Measurements from ENCODE around the gene EIPR1. TPM values are rescaled to one million over a fixed set of nuclear protein-coding genes. Genes with fewer than 3 reads are reported as not detected.

EIPR1 gene
- total RNA-seq, 1 donor from 2014 or later, result 32.0 TPM

DNA sequence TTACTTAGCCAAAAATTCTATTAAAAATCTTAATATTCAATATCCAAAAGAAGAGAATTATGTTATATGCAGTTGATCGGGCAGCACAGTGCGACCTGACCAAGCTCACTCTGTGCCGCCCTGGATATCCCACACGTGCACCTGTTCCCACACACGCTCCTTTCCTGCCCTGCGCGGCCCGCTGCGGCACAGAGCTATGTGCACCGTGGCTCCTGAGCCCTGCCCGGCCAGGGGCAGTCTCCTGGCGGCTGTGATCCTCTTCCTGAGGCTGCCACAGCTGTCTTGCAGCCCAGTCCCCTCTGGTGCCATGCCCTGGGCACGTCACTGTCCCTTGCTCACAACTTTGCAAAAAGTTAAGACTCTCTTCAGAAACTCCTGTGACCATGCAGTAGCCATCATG, 31.2 kb upstream of the EIPR1 start:
- H3K4me1 Mint-ChIP-seq (ENCODE audit: low read depth), result no peaks in the 10 kb centered on the region
- H3K4me3 Mint-ChIP-seq (ENCODE audit: low read depth), result no peak overlapping the region
- no peaks in the 10 kb centered on the region for H3K9me3 Mint-ChIP-seq (ENCODE audit: low read depth)
- H3K36me3 Mint-ChIP-seq (ENCODE audit: insufficient read depth), result peaks cover 13% of the 10 kb centered on the region
- TF ChIP-seq, protein P1, sequence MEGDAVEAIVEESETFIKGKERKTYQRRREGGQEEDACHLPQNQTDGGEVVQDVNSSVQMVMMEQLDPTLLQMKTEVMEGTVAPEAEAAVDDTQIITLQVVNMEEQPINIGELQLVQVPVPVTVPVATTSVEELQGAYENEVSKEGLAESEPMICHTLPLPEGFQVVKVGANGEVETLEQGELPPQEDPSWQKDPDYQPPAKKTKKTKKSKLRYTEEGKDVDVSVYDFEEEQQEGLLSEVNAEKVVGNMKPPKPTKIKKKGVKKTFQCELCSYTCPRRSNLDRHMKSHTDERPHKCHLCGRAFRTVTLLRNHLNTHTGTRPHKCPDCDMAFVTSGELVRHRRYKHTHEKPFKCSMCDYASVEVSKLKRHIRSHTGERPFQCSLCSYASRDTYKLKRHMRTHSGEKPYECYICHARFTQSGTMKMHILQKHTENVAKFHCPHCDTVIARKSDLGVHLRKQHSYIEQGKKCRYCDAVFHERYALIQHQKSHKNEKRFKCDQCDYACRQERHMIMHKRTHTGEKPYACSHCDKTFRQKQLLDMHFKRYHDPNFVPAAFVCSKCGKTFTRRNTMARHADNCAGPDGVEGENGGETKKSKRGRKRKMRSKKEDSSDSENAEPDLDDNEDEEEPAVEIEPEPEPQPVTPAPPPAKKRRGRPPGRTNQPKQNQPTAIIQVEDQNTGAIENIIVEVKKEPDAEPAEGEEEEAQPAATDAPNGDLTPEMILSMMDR (IDR thresholded peaks at IDR 0.05; ENCODE audit: unreplicated experiment), result no peak
- H3K27me3 Mint-ChIP-seq, result no peaks in the 10 kb centered on the region
- no peak for DNase-seq (ENCODE audit: low spot score, unreplicated experiment)
- no peak overlapping the region for H3K27ac Mint-ChIP-seq

DNA sequence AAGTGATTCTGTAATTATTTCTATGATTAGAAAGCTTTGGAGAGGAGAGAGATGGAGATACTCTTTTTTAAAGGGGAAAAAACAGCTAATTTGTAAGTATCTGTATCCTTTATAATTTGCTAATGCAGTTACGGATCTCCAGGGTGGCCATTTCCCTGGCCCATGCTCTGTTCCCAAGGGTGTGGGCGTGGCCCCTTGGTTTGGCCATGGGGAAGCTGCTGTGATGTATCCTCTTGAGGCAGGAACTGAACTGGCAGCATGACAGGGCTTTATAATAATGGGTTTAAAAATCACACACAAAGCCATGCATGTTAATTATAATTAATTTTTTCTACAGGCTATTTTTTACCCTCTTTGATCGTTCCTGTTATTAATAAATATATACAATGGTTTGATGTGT, 28.9 kb upstream of the EIPR1 start:
- no peaks in the 10 kb centered on the region for H3K4me1 Mint-ChIP-seq (ENCODE audit: low read depth)
- no peaks in the 10 kb centered on the region for H3K9me3 Mint-ChIP-seq (ENCODE audit: low read depth)
- no peak for DNase-seq (ENCODE audit: low spot score, unreplicated experiment)
- H3K36me3 Mint-ChIP-seq (ENCODE audit: insufficient read depth), result peaks cover 17% of the 10 kb centered on the region
- no peak overlapping the region for H3K27ac Mint-ChIP-seq
- no peak overlapping the region for H3K4me3 Mint-ChIP-seq (ENCODE audit: low read depth)
- no peaks in the 10 kb centered on the region for H3K27me3 Mint-ChIP-seq
- TF ChIP-seq, protein P1 (IDR thresholded peaks at IDR 0.05; ENCODE audit: unreplicated experiment), result no peak

DNA sequence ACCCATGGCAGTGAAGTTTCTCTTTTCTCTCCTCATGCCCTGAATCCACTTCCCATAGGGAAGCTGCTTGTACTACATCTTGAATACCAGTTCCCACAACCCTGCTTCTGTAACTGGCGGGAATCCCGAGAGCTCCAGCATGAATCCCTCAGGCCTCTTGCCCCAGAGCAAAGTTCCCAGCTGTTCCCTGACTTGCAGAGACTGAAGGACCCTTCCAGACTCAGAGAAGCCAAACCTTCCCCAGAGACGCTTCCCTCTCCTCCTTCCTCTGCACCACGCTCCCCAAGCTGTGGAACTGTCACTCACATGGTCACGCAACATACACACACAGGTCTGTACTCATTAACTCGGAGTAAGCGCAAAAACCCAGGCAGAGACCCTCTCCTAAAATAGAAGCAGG, 28.3 kb upstream of the EIPR1 start:
- peaks cover 13% of the 10 kb centered on the region for H3K36me3 Mint-ChIP-seq (ENCODE audit: insufficient read depth)
- H3K27ac Mint-ChIP-seq, result no peak overlapping the region
- no peak overlapping the region for H3K4me3 Mint-ChIP-seq (ENCODE audit: low read depth)
- DNase-seq (ENCODE audit: low spot score, unreplicated experiment), result no peak
- H3K4me1 Mint-ChIP-seq (ENCODE audit: low read depth), result no peaks in the 10 kb centered on the region
- TF ChIP-seq, protein P1 (IDR thresholded peaks at IDR 0.05; ENCODE audit: unreplicated experiment), result no peak
- H3K9me3 Mint-ChIP-seq (ENCODE audit: low read depth), result no peaks in the 10 kb centered on the region
- no peaks in the 10 kb centered on the region for H3K27me3 Mint-ChIP-seq

DNA sequence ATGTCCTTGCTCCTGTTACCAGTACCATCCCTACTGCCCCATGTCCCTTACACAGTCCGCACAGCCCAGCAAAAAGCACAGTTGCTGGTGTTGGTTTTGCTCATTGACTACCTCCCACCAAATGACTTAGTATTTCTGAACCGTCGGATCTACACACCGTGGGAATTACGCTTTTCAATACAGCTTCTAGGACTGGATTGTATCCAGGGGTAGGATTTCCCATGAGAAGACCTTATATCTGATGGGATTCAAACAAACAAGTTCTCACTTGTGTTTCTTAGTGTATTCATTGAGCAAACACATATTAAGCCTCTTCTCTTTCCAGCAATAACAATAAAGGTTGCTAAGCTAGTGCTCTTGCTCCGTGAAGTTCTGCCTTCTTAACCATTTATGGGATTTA, 27.7 kb upstream of the EIPR1 start:
- Mint-ChIP-seq H3K27ac (no peak overlapping the region), H3K27me3 (no peaks in the 10 kb centered on the region), H3K4me1 (ENCODE audit: low read depth) (no peaks in the 10 kb centered on the region), H3K4me3 (ENCODE audit: low read depth) (no peak overlapping the region), H3K9me3 (ENCODE audit: low read depth) (no peaks in the 10 kb centered on the region), H3K36me3 (ENCODE audit: insufficient read depth) (peaks cover 13% of the 10 kb centered on the region)
- TF ChIP-seq, protein P1 (IDR thresholded peaks at IDR 0.05; ENCODE audit: unreplicated experiment), result no peak
- no peak for DNase-seq (ENCODE audit: low spot score, unreplicated experiment)

DNA sequence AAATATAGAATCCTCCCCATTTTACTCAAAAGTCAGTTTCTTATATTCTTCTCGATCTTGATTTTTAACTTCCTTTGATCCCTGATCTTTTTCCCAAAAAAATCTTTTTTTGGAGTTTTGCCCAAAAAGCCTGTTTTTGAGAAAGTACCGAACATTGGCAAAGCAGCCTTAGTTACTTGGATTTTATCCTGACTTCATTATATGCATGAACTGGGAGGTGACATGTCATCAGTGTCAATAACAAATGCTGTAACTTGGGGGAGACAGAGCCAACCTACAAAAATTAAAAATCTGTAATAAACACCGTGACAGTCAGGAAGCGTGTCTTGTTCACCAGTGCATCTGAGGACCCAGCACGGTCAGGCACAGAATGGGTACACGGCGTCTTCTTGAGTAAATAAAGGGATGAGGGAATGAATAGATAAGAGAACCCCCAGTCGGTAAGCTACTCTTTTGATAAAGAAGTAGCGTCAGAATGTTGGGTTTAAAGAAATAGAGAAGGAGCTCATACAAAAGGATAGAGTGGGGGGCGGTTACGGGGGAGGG, 26.8 kb upstream of the EIPR1 start:
- no peaks in the 10 kb centered on the region for H3K9me3 Mint-ChIP-seq (ENCODE audit: low read depth)
- no peak overlapping the region for H3K27ac Mint-ChIP-seq
- TF ChIP-seq, protein P1 (IDR thresholded peaks at IDR 0.05; ENCODE audit: unreplicated experiment), result no peak
- no peak overlapping the region for H3K4me3 Mint-ChIP-seq (ENCODE audit: low read depth)
- peaks cover 13% of the 10 kb centered on the region for H3K36me3 Mint-ChIP-seq (ENCODE audit: insufficient read depth)
- H3K4me1 Mint-ChIP-seq (ENCODE audit: low read depth), result no peaks in the 10 kb centered on the region
- DNase-seq (ENCODE audit: low spot score, unreplicated experiment), result no peak
- no peaks in the 10 kb centered on the region for H3K27me3 Mint-ChIP-seq
